ENCODE results near the gene DDX54.
A peak's percentile ranks its signal among the peaks of the same experiment; 100 is the strongest.
"Not testable (repeated sequence)": the region's sequence is repeated elsewhere in the genome, so short reads cannot be mapped to it uniquely, and the experiment has no call there.

DDX54 gene

GRCh38 chr12:113141716-113142115 is 43.6 kb downstream of the DDX54 start:
- DNase-seq, result not testable (repeated sequence)

GRCh38 chr12:113140706-113141105 is 44.6 kb downstream of the DDX54 start:
- no peak for DNase-seq

GRCh38 chr12:113138826-113139225 is 46.5 kb downstream of the DDX54 start:
- no peak for DNase-seq

- no peak for DNase-seq
These were observed 47.2 kb downstream of the DDX54 start for GRCh38 chr12:113137861-113138783.

- no peak for DNase-seq
These were observed 48.2 kb downstream of the DDX54 start for GRCh38 chr12:113136990-113137511.

- DNase-seq, result peak in 3 of 5 donors; percentile 34 to 77 (median 43)
These were observed 48.9 kb downstream of the DDX54 start for GRCh38 chr12:113136128-113136989.

GRCh38 chr12:113135178-113136127 is 49.8 kb downstream of the DDX54 start, which contains the start of gene RASAL1:
Gene RASAL1 (minus strand): TSS chr12:113135761. CDS start chr12:113135462, 299 bp downstream.
- peak; percentile 35 to 79 (median 66) for DNase-seq

GRCh38 chr12:113134521-113134951 is 50.7 kb downstream of the DDX54 start:
- no peak for DNase-seq

- no peak for DNase-seq
These were observed 51.2 kb downstream of the DDX54 start for GRCh38 chr12:113134071-113134470.

- DNase-seq, result no peak
These were observed 51.6 kb downstream of the DDX54 start for GRCh38 chr12:113133666-113134065.

GRCh38 chr12:113133036-113133435 is 52.2 kb downstream of the DDX54 start:
- no peak for DNase-seq

- no peak for DNase-seq
These were observed 53.7 kb downstream of the DDX54 start for GRCh38 chr12:113131556-113131955.

GRCh38 chr12:113130457-113131135 is 54.7 kb downstream of the DDX54 start:
- no peak for DNase-seq

- DNase-seq, result no peak
These were observed 55.4 kb downstream of the DDX54 start for GRCh38 chr12:113129664-113130456.

GRCh38 chr12:113128802-113129663 is 56.2 kb downstream of the DDX54 start:
- no peak for DNase-seq

- no peak for DNase-seq
These were observed 57.5 kb downstream of the DDX54 start for GRCh38 chr12:113127791-113128199.

- no peak for DNase-seq
These were observed 64.5 kb downstream of the DDX54 start for GRCh38 chr12:113120670-113121370.

GRCh38 chr12:113119980-113120669 is 65.2 kb downstream of the DDX54 start:
- DNase-seq, result no peak

Measured in T-helper 1 cell (primary cell).